Neural cell (in vitro differentiated cells): ENCODE results near the gene NIPBL. TPM values are rescaled to one million over a fixed set of nuclear protein-coding genes. Genes with fewer than 3 reads are reported as not detected.

Source experiments
- H2AFZ ChIP-seq: fragments of 200-600, 300-800 bp; sonication (generic), shearing (Covaris generic); 2 replicates; pipeline ENCODE4 v1.6.0; 2014; ENCODE audit warnings: low read depth, mild to moderate bottlenecking, antibody characterized with exemption, low read length, moderate library complexity
- H3F3A ChIP-seq: fragments of 200-600 bp; shearing (Covaris generic); 2 replicates; pipeline ENCODE4 v1.6.1; 2016; ENCODE audit warnings: mild to moderate bottlenecking, moderate library complexity, mixed read lengths, antibody characterized with exemption, low read length; ENCODE audit not compliant: insufficient read depth, poor library complexity, severe bottlenecking
- H3K27ac ChIP-seq: fragments of 200-600, 300-800 bp; sonication (generic), shearing (Covaris generic); 2 replicates; pipeline ENCODE4 v1.5.1; 2014; ENCODE audit warnings: mild to moderate bottlenecking, low read length, moderate library complexity
- H3K27me3 ChIP-seq: fragments of 300-800, 200-600 bp; sonication (generic), shearing (Covaris generic); 2 replicates; pipeline ENCODE4 v1.6.0; 2014; ENCODE audit warnings: mild to moderate bottlenecking, low read depth, low read length, moderate library complexity; ENCODE audit not compliant: insufficient read depth
- H3K36me3 ChIP-seq: fragments of 300-800, 200-600 bp; sonication (generic), shearing (Covaris generic); 2 replicates; pipeline ENCODE4 v1.5.1; 2014; ENCODE audit warnings: mild to moderate bottlenecking, antibody characterized with exemption, low read length, moderate library complexity; ENCODE audit not compliant: insufficient read depth
- H3K4me2 ChIP-seq: fragments of 300-800, 200-600 bp; sonication (generic), shearing (Covaris generic); 2 replicates; pipeline ENCODE4 v1.6.0; 2014; ENCODE audit warnings: mild to moderate bottlenecking, low read length
- H3K4me3 ChIP-seq: fragments of 300-800, 200-600 bp; sonication (generic), shearing (Covaris generic); 2 replicates; pipeline ENCODE4 v1.5.1; 2014; ENCODE audit warnings: mild to moderate bottlenecking, low read length, moderate library complexity
- H3K79me2 ChIP-seq: fragments of 200-600 bp; shearing (Covaris generic); replicated peaks from 2 replicates; pipeline ENCODE4 v1.6.0; 2014; ENCODE audit warnings: mild to moderate bottlenecking, low read length, moderate library complexity; ENCODE audit not compliant: insufficient read depth
- H3K9ac ChIP-seq: fragments of 300-800, 200-600 bp; sonication (generic), shearing (Covaris generic); 2 replicates; pipeline ENCODE4 v1.6.1; 2016; ENCODE audit warnings: mild to moderate bottlenecking, low read length, mixed read lengths
- H3K9me2 ChIP-seq: fragments of 200-600 bp; shearing (Covaris generic); 2 replicates; pipeline ENCODE4 v1.6.1; 2016; ENCODE audit warnings: mild to moderate bottlenecking, low read length, mixed read lengths; ENCODE audit not compliant: insufficient read depth
- H3K9me3 ChIP-seq: fragments of 200-600, 300-800 bp; sonication (generic), shearing (Covaris generic); 2 replicates; pipeline ENCODE4 v1.6.1; 2016; ENCODE audit warnings: mild to moderate bottlenecking, mixed run types, low read length, moderate library complexity, mixed read lengths
- H4K20me1 ChIP-seq: fragments of 200-600 bp; shearing (Covaris generic); 2 replicates; pipeline ENCODE4 v1.6.1; 2016; ENCODE audit warnings: mild to moderate bottlenecking, mixed run types; ENCODE audit not compliant: insufficient read depth
- CTCF ChIP-seq: fragments of 450-650 bp; IDR thresholded peaks from 2 replicates; pipeline ENCODE4 v1.5.1; 2014; ENCODE audit warnings: antibody characterized with exemption, mild to moderate bottlenecking, moderate library complexity; ENCODE audit not compliant: poor library complexity, severe bottlenecking
- EP300 ChIP-seq: fragments of 450-650 bp; conservative IDR thresholded peaks from 2 replicates; pipeline ENCODE4 v1.6.1; 2014; ENCODE audit warnings: antibody characterized with exemption, mild to moderate bottlenecking, moderate library complexity; ENCODE audit not compliant: poor library complexity, severe bottlenecking
- EZH2 ChIP-seq: fragments of 200-600, 300-800 bp; shearing (Covaris generic), sonication (generic); IDR thresholded peaks from 2 replicates; pipeline ENCODE4 v1.6.1; 2014; ENCODE audit warnings: antibody characterized with exemption, low read length, borderline replicate concordance, mild to moderate bottlenecking; ENCODE audit not compliant: insufficient read depth, poor library complexity, severe bottlenecking
- MXI1 ChIP-seq: fragments of 450-650 bp; conservative IDR thresholded peaks from 2 replicates; pipeline ENCODE4 v1.6.1; 2014; ENCODE audit warnings: antibody characterized with exemption, mild to moderate bottlenecking; ENCODE audit not compliant: poor library complexity, severe bottlenecking
- POLR2AphosphoS5 ChIP-seq: IDR thresholded peaks from 2 replicates; pipeline ENCODE4 v1.6.1; 2012
- RAD21 ChIP-seq: fragments of 450-650 bp; conservative IDR thresholded peaks from 2 replicates; pipeline ENCODE4 v1.6.1; 2014; ENCODE audit warnings: antibody characterized with exemption, mild to moderate bottlenecking, moderate library complexity
- REST ChIP-seq: IDR thresholded peaks from 2 replicates; pipeline ENCODE4 v1.6.1; 2012; ENCODE audit warnings: borderline replicate concordance
- SMC3 ChIP-seq: fragments of 450-650 bp; conservative IDR thresholded peaks from 2 replicates; pipeline ENCODE4 v1.6.1; 2014; ENCODE audit warnings: antibody characterized with exemption, mild to moderate bottlenecking, moderate library complexity; ENCODE audit not compliant: poor library complexity
- TAF1 ChIP-seq: IDR thresholded peaks from 2 replicates; pipeline ENCODE4 v1.6.1; 2012; ENCODE audit warnings: low read depth
- polyA plus RNA-seq: library from polyadenylated mRNA; depleted of rRNA; stranded (reverse); fragments of >200 nt; gene quantifications from 2 replicates; pipeline ENCODE4 v1.2.3, GENCODE V29; 2014

NIPBL gene
- polyA plus RNA-seq, 1 donor from 2014 or later: 27.5 TPM

- no peak overlapping the region for H2AFZ ChIP-seq
- TF ChIP-seq TAF1 (no peak), REST (no peak), CTCF (no peak), EP300 (no peak), RAD21 (no peak), POLR2AphosphoS5 (no peak), MXI1 (no peak), EZH2 (no peak), SMC3 (no peak)
- no peaks in the 10 kb centered on the region for H3K9me2 ChIP-seq
- H3K27me3 ChIP-seq: no peaks in the 10 kb centered on the region
- H3K79me2 ChIP-seq: peaks cover 95% of the 10 kb centered on the region
- no peak overlapping the region for H3K4me3 ChIP-seq
- H3K4me2 ChIP-seq: no peak overlapping the region
- no peak overlapping the region for H3K27ac ChIP-seq
- H3K36me3 ChIP-seq: no peaks in the 10 kb centered on the region
- no peaks in the 10 kb centered on the region for H3K9me3 ChIP-seq
- H4K20me1 ChIP-seq: no peaks in the 10 kb centered on the region
- H3K9ac ChIP-seq: no peak overlapping the region
- H3F3A ChIP-seq: no peaks in the 10 kb centered on the region
Measured at GRCh38 chr5:36945687-36946086, 69.1 kb downstream of the NIPBL start.

GRCh38 chr5:36946101-36946500, 69.5 kb downstream of the NIPBL start:
- Histone ChIP-seq H3K36me3 (no peaks in the 10 kb centered on the region), H3F3A (no peaks in the 10 kb centered on the region), H2AFZ (no peak overlapping the region), H3K4me2 (no peak overlapping the region), H3K9me3 (no peaks in the 10 kb centered on the region), H3K27ac (no peak overlapping the region), H3K9ac (no peak overlapping the region), H3K4me3 (no peak overlapping the region), H3K9me2 (no peaks in the 10 kb centered on the region), H4K20me1 (no peaks in the 10 kb centered on the region), H3K79me2 (peaks cover 95% of the 10 kb centered on the region), H3K27me3 (no peaks in the 10 kb centered on the region)
- TF ChIP-seq MXI1 (no peak), EP300 (no peak), CTCF (no peak), TAF1 (no peak), REST (no peak)
